Measurements from ENCODE around the gene BRCA1.
"Not testable (repeated sequence)": the region's sequence is repeated elsewhere in the genome, so short reads cannot be mapped to it uniquely, and the experiment has no call there.

- not testable (repeated sequence) for TF ChIP-seq EP300 (IDR thresholded peaks at IDR 0.05; ENCODE audit: low read depth); CTCF (IDR thresholded peaks at IDR 0.05)
Observed at GRCh38 chr17:43159232-43159631, 34.1 kb upstream of the BRCA1 start.

All from transverse colon (tissue), 3 donors.